GM18951 (cell line): Measurements from ENCODE around the gene SCAND1.

ENCODE experiments used
- POLR2A ChIP-seq: IDR thresholded peaks from 4 replicates; pipeline ENCODE4 v1.6.1; 2011; ENCODE audit warnings: mild to moderate bottlenecking; ENCODE audit not compliant: insufficient read length, insufficient read depth; ENCODE audit errors: extremely low read depth
- in situ Hi-C: fragments of 300-500 bp; cut with MboI; formaldehyde crosslinking; loops from one replicate; pipeline ENCODE4 v1.12.0; 2022; ENCODE audit warnings: low sequenced_read_pairs, mixed read lengths, inconsistent platforms; ENCODE audit not compliant: unreplicated experiment

The SCAND1 gene

DNA sequence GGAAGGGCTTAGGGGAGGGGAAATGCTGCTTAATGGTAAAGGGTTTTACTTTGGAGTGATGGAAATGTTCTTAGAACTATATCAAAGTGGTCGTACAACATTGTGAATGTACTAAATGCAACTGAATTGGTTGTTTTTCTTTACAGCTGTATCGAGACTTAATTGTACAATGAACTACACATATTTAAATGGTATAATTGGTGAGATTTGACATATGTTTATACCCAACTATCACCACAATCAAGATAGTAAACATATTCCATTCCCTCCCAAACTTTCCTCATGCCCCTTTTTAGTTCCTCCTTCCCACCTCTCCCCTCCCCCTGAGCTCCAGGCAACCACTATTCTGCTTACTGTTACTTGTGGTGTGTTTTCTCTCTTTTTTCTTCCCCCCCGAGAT, 44.0 kb downstream of the SCAND1 start:
- no peak for TF ChIP-seq POLR2A
- in situ Hi-C loops = no loop called here

DNA sequence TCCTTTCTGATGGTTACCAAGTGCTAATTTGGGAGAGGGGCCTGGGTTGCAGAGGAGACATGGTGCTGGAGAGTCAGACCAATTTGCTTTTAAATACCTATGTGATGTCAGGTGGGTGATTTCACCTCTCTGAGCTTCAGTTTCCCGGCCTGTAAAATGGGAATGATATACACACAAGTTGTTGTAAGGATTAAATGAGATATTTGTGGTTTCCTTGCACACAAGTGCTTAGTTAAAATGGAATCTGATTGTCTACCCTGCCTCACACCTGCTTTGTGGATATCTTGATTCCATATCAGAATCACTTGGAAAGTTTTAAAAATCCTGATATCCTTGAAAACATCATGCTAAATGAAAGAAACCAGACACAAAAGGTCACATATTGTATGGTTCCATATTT, 44.5 kb downstream of the SCAND1 start:
- in situ Hi-C loops = no loop called here
- TF ChIP-seq POLR2A = no peak

DNA sequence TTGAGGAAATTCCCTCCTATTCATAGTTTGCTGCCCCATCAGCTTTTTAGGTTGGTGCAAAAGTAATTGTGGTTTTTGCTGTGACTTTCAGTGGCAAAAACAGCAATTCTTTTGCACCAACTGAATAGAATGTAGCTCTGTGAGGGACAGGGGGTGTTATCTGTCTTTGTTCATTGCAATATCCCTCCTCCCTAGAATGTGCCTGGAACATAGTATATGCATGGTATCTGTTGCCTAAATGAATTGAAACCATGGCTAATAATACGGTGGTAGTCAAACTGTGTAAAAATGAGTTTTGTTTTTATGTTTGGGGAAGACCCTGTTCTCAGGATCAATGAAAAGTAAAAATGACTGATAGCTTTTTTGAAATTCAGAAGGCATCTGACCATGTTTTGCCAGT, 45.1 kb downstream of the SCAND1 start:
- no peak for TF ChIP-seq POLR2A
- in situ Hi-C loops = no loop called here

DNA sequence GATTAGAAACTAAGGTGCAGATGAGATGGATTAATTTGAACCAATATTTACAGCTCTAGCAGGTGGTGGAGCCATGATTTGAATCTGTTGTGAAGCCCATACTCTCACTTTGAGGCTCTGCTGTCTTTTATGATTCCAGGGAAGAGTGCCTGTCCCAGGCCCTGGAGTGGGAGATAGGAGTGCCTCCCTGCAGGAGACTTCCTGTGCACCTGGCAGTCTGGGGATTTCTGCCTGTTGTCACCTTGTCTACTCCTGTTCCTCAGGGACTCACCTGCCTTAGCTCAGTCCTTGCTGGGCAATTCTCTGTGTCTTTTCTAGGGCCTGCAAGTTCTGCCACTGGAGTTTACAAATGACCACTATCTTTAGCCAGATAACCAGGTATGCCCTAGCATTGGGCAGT, 46.3 kb downstream of the SCAND1 start:
- no peak for TF ChIP-seq POLR2A
- in situ Hi-C loops = no loop called here

DNA sequence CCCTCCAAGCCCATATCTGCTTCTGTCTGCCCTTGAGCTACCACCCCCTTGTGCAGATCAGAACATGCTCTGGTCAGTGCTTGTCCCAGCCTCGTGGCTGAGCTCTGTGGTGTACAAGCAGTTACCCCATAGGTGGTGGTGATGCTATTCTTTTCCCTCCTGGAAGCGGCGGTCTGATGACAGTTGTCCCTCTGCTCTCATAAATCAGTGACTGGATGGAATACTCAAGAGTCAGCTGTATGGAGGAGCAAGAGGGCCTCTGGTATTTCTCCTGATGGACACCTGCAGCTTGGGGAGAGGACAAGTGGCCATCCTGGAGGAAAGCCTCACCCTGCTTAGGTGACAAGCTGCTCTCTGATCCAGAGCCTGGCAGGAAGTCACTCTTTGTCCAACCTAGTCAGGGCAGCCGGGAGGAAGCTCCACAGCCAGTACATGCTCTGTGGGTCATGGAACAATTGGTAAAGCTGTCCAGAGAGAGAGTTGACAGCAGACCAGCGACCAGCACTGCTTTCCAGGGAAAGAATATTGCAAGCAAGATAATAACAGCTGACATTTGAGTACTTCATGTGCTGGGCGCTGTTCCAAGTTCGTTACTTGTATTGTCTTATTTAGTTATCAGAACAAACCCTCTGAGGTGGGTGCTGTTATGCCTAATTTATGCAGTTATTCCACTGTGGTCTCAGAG, 47.1 kb downstream of the SCAND1 start:
- TF ChIP-seq POLR2A = no peak
- in situ Hi-C loops = no loop called here

DNA sequence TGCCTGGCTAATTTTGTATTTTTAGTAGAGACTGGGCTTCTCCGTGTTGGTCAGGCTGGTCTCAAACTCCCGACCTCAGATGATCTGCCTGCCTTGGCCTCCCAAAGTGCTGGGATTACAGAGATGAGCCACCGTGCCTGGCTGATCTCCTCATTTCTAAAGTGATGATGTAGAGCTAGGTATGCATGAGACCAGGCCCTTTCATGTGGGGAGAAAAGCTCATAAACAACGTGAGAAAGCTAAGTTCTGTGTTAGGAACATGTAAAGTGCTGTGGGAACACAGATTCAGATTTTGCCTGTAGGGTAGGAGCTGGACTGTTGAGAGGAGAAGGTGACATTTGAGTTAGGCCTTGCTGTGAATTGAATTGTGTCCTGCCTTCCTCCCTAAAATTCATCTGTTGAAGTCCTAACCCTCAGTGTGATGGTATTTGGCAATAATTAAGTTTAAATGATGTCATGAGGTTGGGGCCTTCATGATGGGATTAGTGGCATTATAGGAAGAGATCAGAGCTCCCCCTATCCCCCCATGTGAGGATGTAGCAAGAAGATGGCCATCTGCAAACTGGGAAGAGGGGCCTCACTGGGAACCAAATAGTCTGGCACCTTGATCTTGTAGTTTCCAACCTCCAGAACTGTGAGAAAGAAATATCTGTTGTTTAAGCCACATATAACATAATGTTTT, 49.2 kb downstream of the SCAND1 start:
- in situ Hi-C loops = no loop called here
- TF ChIP-seq POLR2A = no peak

DNA sequence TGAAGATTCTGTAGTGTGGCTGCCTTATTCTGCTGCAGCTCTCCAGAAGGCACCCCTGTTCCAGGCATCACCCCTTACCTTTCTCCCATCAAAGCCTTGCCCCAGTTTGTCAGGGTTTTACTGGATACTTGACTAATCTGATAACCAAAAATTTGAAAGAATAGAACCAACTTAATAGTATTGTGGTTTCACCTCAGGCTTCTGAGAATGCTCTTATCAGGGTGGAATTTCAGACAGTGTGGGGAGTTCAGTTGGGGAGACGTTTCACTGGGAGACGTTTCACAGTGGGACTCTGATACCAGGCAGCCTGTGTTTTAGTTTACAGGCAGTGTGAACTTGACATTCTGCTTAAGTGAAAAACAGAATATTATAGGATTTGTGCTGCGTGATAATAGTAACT, 50.5 kb downstream of the SCAND1 start:
- TF ChIP-seq POLR2A = no peak
- in situ Hi-C loops = no loop called here
